Measurements from ENCODE around the gene BABAM2.

Gene BABAM2

DNA sequence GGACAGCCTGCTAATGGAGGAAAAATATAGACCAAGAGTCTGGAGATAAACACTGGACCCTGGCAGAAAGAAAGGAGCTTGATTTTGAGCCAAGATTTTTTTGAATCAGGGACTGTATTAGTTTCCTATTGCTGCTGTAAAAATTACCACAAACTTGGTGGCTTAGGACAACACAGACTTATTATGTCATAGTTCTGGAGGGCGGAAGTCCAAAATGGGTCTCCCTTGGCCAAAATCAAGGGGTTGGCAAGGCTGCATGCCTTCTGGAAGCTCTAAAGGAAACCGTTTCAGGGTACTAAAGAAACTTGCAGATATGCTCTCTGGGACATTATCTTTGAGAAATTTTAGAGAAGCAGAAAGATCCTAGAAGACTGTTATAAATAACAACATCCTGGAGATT lies 140.1 kb downstream of the BABAM2 start:
- no peak for DNase-seq (ENCODE audit: low read depth)

DNA sequence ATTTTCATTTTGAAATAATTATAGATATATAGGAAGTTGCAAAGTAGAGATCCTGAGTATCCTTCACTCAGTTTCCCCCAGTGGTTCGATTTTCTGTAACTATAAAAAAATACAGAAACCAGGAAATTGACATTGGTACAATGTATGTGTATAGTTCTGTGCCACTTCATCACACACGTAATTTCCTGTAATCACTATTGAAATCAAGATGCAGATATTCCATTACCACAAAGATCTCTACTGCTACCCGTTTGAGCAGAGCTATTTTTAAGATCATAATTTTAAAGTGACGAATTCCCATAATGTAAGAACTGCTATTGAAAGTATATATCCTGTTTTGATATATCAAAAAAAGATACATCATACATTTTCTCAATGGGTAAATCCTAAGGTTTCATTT lies 142.3 kb downstream of the BABAM2 start:
- DNase-seq (ENCODE audit: low read depth), result no peak

DNA sequence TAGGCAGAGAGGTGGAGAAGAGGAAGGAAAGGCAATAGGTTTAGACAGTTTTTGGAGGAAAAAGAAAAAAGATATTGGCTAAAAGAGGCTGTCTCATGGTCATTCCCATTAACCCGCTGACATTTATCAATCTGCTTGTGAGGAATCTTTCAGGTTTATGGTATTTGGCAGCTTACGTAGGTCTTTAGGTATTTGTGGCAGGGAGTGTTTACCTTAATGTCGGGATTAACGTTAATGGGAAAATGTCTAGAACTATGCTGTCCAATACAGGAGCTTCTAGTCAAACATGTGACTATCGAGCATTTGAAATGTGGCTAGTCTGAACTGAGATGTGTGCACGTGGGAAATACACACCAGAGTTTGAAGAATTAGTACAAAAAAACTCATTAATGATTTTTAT lies 144.2 kb downstream of the BABAM2 start:
- DNase-seq (ENCODE audit: low read depth), result no peak

DNA sequence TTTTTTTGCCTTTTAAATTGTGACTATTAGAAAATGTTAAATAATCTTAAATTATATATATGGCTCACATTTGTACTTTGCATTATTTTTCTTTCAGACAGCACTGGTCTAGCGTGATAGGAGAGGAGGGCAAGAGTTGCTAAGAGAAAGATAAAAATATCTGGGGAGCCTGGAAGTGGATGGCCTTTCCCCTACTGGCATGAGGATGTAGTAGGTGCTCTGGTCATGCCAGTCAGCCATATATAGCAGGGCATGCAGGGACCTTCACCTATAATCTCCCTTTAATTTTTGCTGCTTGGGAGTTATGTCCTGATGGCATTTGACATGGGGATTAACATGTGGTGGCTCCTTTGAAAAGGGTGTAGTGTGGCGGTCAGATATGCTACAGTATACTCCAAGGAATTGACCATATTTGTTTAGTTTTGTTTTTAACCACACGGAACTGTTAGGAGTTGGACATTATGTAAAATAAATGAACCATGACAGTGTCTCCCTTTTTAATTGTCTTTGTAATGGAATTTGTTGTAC lies 144.7 kb downstream of the BABAM2 start:
- no peak for DNase-seq (ENCODE audit: low read depth)

DNA sequence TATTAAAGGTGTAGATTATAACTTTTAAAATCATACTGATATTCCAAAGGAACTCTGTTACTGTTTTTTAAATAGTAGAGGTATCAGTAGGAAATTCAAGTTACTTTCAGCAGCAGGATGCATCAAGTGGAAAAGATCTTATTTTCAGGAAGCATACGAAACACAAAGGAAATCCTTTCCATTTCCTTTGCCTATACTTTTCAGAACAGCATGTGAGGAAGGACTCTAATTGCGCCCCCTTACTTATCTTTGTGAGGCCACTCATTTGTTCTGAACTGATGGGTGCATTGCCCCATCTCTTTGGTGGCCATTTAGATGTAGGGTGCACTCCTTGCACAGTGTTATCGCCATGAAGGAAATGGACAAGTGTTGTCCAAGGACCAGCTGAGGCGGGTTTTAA lies 145.3 kb downstream of the BABAM2 start:
- DNase-seq (ENCODE audit: low read depth), result no peak

DNA sequence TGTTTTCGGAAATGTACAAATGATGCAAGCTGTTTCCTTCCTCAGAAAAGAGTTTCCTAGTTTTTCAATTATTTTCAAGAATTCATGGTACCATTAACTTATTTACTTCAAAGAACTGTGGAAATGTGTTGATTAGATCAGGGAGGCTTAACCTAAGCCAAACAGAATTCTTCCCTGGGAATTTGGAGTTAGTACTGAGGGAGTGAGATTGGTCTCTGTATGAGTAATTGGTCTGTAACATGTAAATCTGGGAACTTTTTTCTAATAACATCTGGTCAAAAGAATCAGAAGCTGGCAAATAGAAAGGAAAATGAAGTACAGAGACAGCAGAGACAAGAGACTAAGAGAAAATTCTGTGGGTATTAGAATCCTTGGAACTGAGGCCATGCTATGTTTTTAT lies 145.8 kb downstream of the BABAM2 start:
- DNase-seq (ENCODE audit: low read depth), result no peak

DNA sequence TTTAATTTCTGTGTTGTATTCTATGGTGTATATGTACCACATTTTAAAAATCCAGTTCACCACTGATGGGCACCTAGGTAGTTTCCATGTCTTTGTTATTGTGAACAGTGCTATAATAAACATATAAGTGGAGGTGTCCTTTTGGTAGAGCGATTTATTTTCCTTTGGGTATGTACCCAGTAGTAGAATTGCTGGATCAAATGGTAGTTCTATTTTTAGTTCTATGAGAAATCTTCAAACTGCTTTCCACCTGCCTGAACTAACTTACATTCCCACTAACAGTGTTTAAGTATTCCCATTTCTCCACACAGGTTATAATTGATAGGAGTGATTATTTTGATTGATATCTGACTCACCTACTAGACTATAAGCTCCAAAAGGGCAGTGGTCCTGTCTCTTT lies 148.2 kb downstream of the BABAM2 start:
- no peak for DNase-seq (ENCODE audit: low read depth)

DNA sequence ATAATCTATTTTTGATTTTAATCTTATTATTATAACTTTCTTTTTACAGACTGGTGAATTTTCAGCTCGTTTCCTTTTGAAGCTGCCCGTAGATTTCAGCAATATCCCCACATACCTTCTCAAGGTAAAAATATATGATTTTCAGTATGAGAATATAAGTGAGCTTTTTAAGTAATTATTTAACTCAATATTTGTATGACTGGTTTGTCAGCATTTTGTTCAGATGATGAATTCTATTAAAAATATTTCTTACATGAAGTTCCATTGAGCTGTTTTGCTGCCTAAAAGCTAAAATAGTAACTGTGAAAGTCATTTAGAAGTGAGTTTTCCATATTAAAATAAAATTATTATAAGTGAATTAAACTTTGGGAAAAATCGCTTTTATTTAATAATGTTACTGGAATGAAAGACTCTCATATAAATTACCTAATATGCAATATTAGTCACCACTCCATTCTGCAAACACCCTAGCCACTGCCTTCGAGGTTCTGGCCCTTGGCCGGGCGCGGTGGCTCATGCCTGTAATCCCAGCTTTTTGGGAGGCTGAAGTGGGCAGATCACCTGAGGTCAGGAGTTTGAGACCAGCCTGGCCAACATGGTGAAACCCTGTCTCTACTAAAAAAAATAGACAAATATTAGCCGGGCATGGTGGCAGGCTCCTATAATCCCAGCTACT lies 155.3 kb downstream of the BABAM2 start:
- no peak for DNase-seq (ENCODE audit: low read depth)

DNA sequence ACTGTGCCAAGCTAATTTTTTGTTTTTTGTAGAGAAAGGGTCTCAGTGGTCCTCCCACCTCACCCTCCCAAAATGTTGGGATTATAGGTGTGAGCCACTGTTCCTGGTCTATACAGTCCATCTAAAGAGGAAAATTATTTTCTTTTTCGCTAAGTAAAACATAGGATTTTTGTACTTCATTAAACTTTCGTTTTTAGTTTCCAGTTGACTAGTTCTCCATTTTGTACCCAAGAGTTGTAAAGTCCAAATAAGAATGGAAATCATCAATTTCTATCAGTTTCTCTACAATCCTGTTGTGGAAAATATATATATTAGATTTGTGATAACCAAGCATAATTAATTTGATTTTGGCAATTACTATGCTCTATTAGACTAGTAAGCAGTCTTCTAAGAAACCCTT lies 156.4 kb downstream of the BABAM2 start:
- no peak for DNase-seq (ENCODE audit: low read depth)

DNA sequence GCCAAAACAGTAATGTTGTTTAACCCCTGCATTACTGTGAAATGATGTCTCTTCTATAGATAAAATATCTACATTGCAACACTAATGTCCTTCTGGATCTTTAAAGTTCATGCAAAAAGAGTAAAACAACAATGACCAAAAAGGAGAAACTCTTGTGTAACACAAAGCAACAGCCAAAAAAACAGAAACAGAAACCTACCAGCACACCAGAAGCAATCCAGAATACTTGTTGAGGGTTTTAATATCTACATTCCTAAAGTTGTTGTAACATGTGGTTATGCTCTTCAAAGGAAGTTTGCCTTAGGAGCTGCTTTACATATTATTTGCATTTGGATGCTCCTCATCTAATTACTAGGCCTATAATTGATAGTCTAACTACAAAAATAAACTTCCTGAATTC lies 157.2 kb downstream of the BABAM2 start:
- no peak for DNase-seq (ENCODE audit: low read depth)

DNA sequence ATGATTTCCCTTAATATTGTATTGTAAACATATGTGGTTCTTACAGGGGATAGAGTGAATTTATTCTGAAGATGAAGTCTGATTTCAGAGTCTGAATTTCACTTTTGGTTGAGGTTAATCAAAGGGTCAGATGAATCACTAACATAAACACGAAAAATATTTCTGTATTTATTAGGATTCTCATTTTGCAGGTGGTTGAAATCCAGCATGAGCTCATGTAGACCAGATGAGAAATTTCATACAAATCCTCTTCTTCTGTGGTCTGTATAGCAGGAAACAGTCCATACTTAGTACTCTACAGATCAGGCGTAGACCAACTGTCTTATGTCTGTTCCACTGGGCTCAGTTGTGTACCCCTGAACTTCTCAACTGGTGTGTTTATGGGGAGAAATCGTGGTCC lies 157.8 kb downstream of the BABAM2 start:
- no peak for DNase-seq (ENCODE audit: low read depth)

DNA sequence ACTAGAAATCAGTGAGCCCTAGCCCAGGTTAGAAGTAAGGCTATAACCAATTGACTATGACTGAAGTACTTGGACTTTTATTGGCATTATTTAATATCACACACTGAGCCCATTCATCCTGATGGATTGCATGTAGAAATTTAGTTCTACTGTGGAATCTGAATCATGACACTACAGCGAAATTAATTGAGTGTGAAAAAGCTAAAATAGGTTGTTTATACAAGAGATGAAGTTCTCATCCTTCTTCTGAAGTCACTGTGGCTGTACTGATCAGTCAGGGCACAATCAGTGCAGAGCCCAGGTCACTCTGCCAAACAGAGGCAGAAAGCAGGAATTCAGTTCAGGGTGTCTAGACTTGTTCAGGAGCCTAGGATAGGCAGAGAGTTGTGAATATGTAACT lies 158.9 kb downstream of the BABAM2 start:
- DNase-seq (ENCODE audit: low read depth), result no peak

DNA sequence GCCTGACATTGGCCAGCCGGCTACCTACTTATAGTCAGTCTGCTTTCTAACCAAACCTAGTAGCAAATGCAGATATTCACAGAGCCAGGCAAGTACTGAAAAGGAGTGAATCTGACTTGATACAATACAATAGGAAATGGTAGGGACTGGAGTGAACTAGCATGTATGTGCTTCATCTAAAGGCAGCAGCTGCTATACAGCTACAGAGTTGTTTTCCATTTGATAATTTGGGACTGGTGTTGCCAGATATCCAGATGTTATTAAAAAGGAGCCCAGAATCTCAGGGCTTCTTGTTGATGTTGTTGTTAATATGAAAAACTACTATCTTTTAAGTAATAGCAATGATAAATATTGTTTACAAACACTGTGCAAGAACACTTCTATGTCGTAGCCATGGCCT lies 159.4 kb downstream of the BABAM2 start:
- no peak for DNase-seq (ENCODE audit: low read depth)

DNA sequence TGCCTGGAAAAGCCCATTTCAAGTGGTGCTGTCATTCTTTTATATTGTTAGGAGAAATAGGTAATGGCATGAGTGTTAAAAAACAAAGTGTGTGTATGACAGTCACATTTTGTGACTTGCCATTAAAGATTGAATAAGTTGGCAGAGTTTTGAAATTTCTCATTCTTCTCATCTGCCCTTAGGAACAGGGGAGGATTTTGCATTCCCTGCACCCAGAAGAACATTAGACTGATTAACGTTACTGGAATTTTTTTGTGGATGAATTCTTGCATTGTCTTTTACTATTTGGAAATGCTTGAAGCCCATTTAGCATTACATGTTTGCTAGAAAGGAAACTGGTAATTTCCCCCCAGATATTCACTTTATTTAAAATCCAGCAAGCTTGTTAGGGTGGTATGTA lies 162.2 kb downstream of the BABAM2 start:
- DNase-seq (ENCODE audit: low read depth), result no peak

DNA sequence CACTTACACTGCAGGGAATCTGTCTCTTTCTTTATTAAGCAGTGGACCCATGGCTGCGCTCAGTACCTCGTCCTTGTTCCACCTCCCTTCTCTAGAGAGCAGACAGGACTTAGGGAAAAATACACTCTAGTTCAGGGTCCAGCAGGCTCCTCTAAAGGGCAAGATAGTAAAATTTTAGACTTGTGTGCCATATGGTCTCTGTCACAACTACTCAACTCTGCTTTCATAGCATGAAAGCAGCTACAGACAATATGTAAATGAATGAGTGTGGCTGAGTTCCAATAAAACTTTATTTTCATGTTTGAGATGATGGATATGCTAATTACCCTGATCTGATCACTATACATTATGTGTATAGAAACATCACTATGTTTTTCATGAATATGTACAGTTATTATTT lies 163.1 kb downstream of the BABAM2 start:
- DNase-seq (ENCODE audit: low read depth), result no peak

DNA sequence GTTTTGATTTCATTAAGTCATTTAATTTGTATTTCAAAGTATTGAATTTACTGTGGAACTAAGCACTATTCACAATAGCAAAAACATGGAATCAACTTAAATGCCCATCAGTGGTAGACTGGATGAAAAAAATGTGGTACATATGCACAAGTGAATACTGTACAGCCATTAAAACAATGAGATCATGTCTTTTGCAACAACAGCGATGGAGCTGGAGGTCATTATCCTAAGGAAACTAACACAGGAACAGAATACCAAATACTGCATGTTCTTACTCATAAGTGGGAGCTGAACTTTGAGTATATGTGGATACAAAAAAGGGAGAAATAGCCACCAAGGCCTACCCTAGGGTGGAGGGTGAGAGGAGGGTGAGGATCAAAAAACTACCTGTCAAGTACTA lies 164.4 kb downstream of the BABAM2 start:
- DNase-seq (ENCODE audit: low read depth), result no peak

DNA sequence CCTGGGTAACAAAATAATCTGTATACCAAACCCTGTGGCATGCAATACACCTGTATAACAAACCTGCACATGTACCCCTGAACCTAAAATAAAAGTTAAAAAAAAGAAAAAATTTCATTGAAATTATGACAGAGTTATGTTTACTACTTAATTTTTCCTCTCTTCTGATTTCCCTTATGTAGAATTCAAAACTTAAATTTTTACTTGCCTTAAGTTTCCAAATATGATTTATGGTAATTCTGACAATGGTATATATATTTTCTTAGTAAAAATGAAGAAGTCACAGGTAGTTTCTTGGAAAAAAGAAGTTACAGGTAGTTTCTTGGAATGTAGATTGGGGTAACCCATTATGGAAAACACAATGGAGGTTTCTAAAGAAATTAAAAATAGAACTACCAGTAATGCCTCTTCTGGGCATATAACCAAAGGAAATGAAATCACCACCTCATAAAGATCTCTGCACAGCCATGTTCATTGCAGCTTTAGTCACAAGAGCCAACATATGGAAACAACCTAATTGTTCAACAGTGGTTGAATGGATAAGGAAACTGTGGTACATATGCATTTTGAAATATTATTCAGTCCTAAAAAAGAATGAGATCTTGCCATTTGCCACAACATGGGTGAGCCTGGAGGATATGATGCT lies 164.9 kb downstream of the BABAM2 start:
- no peak for DNase-seq (ENCODE audit: low read depth)

DNA sequence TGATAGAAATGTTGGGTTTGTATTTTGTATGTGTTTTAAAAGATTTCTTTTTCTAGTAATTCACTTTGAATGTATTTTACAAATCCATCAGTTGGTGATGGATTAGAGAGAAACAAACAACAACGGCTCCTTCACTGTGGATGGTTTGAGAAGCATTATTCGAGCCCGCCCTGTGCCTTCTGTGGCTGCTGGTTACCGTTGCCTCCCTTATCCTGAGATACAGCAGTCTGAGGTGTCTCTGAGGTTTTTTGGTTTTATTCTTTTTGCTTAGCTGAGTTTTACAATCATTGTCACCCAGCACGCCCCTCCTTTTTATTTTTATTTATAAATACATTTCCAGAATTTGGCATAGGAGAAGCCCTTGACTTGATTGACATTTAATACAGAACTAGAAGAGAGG lies 168.3 kb downstream of the BABAM2 start:
- no peak for DNase-seq (ENCODE audit: low read depth)

DNA sequence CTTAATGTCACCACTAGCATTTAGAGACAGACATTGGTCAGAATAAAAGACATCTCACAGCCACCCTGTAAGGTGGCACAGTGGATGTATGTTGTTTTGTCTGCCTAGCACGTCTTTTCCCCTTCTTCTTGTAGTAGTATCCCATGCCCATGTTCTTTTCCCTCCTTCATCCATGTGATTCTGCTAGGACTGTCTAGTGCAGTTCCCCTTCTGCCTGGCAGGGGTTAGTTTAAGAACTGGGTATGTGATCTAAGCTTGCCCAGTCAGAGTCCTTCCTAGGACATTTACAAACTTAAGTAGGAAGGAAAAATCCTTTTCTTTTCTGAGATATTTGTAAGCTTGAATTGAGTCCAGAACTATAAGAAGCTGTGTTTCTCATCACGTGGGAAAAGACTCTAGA lies 172.3 kb downstream of the BABAM2 start:
- no peak for DNase-seq (ENCODE audit: low read depth)

DNA sequence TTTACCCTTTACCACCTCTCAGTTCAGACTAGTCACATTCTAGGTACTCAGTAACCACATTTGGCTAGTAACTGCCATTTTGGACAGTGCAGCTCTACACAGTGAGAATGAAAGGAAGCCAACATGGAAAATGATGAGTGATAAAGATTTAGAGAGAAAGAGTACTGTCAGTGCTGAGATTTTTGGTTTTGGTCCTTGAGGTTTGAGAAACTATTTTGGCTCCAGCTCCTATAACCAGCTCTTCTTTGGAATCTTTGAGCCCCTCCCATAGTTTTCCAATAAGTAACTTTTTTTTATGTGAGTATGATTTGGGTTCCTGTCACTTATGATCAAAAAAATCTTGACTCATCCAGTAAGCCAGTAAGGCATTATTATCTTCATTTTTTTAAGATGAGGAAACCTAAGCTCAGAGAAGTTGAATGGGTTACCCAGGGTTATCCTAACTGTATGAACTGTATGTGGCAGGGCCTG lies 173.0 kb downstream of the BABAM2 start:
- DNase-seq (ENCODE audit: low read depth), result no peak

DNA sequence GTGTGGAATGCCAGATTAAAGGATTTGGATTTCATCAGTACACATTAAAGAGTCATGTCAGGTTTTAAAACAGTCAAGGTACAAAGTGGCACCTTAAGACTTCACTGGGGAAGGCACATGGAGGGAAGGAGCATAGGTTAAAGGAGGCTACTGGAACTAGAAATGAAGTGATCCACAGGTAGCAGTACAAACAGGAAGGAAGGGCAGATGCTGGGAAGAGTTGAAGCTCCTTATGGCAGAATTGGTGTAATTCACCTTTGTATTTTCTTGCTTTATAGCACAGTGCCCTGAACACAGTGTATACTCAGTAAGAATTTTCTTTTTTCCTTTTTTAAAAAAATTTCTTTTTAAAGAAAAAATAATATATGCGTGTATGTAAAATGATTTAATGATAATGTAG lies 177.1 kb downstream of the BABAM2 start:
- DNase-seq (ENCODE audit: low read depth), result no peak

DNA sequence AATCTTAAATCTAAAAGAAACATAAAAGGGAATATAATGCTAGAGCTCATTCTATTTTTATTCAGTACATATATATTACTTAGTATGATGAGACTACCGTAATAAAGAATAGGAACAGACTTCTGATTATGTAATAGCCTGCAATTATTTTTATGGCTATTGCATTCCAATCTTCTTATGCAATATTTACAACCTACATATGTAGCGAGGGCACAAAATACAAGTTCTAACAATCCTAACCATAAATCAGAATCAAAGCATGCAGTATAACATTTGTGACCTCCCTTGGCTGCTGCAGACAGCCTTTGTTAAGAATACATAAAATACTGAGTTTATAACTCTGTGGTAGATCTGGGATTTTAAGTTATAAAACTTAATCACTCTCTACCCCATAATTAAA lies 177.6 kb downstream of the BABAM2 start:
- DNase-seq (ENCODE audit: low read depth), result no peak

DNA sequence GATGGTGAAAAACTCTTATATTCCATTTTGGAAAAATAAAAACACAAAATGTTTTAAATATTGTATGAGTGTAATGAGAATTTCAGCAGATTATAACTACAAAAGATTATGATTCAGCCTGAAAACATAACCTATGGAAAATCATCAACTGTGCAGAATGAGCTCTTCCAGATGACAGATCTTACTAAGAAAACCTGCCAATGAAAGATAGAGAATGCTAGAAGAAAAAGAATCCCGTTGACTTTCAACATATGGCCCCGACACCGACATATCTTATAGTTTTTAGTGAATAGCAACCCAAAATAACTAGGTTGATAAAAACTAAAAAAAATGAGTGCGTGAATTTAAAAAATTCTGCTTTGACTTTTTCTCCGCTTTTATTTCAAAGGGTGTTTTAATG lies 178.0 kb downstream of the BABAM2 start:
- no peak for DNase-seq (ENCODE audit: low read depth)

DNA sequence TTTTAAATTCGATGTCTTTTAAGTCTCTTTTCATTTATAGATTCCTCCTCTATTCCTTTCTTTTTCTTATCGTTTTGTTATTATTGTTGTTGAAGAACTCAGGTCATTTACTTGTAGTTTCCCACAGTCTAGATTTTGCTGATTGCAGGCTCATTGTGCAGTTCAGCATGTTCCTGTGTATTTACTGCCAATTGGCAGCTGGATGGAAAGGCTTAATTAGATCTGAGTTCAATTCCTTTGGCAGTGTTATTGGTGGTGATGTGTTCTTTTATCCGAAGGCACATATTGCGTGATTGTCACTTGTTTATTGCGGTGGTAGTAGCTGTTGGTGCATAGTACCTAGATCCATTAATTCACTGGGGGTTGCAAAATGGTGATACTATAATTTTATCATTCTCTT lies 180.7 kb downstream of the BABAM2 start:
- DNase-seq (ENCODE audit: low read depth), result no peak
